Transverse colon (tissue), 4 donors: Measurements from ENCODE around the gene AGTPBP1. TPM values are rescaled to one million over a fixed set of nuclear protein-coding genes. Genes with fewer than 3 reads are reported as not detected.
"Not testable (repeated sequence)": the region's sequence is repeated elsewhere in the genome, so short reads cannot be mapped to it uniquely, and the experiment has no call there.

Experiments
- DNase-seq: peaks from one replicate; pipeline ENCODE4 v3.0.0-alpha.2; 2019
- H3K27ac ChIP-seq, 4 donors: fragments of 200-600 bp; sonication (generic); 2 replicates each; pipeline ENCODE4 v1.5.1; 2016 to 2018; ENCODE audit warnings: inconsistent platforms in 4 of 4
- H3K27me3 ChIP-seq: fragments of 200-600 bp; sonication (generic); 2 replicates; pipeline ENCODE4 v1.5.1; 2017; ENCODE audit warnings: inconsistent platforms
- H3K36me3 ChIP-seq, 4 donors: fragments of 200-600 bp; sonication (generic); 2 replicates each; pipeline ENCODE4 v1.5.1; 2017 to 2019; ENCODE audit warnings: inconsistent platforms in 4 of 4
- H3K4me1 ChIP-seq, 4 donors: fragments of 200-600 bp; sonication (generic); 2 replicates each; pipeline ENCODE4 v1.5.1; 2017 to 2020; ENCODE audit warnings: inconsistent platforms in 4 of 4
- H3K4me3 ChIP-seq, 4 donors: fragments of 200-600 bp; sonication (generic); 1 replicate in 1 of 4; 2 replicates in 3 of 4; pipeline versions ENCODE4 v1.5.1 to v1.6.1; 2017 to 2019; ENCODE audit warnings: inconsistent platforms in 4 of 4
- H3K9me3 ChIP-seq, 2 donors: fragments of 200-600 bp; sonication (generic); 2 replicates each; pipeline ENCODE4 v1.5.1; 2017 to 2019; ENCODE audit warnings: inconsistent platforms in 2 of 2
- EP300 ChIP-seq: sonication (generic); formaldehyde crosslinking; IDR thresholded peaks from one replicate; pipeline ENCODE4 v1.6.1; 2017; ENCODE audit warnings: antibody characterized with exemption, low read depth
- POLR2A ChIP-seq: fragments of 450-650 bp; IDR thresholded peaks from one replicate; pipeline ENCODE4 v1.6.1; 2016; ENCODE audit warnings: antibody characterized with exemption, mild to moderate bottlenecking, moderate library complexity
- POLR2AphosphoS5 ChIP-seq, 3 donors: sonication (generic); formaldehyde crosslinking; IDR thresholded peaks; one replicate each; pipeline ENCODE4 v1.6.1; 2016; ENCODE audit warnings: antibody characterized with exemption in 3 of 3
- WGBS, 2 donors: methylation state at CpG; one replicate each; pipeline ENCODE4 v1.1.5; 2018; ENCODE audit warnings: low coverage in 1 of 2; 5-methylcytosine and 5-hydroxymethylcytosine counted together
- in situ Hi-C, 4 donors: fragments of 200-750 bp; cut with MboI; loops; one replicate each; pipeline versions ENCODE4 v1.15.0 to v1.15.1; 2017; ENCODE audit warnings: low sequenced_read_pairs in 3 of 4, low pct_ligation_motif_present in 1 of 4, low pct_unique_long_range_greater_than_20kb in 1 of 4
- intact Hi-C: fragments of 100-400 bp; cut with DNase I; formaldehyde crosslinking; loops from one replicate; pipeline ENCODE4 v1.15.1; 2023; ENCODE audit warnings: low total_unique reads
- total RNA-seq, 4 donors: library from RNA; depleted of rRNA; stranded (reverse); fragments of >200 nt; gene quantifications; one replicate each; pipeline ENCODE4 v1.1.0, GENCODE V29; 2016
- TF ChIP-seq, protein P1 (sequence below), 5 experiments: fragments of 200-600 bp in 3 of 5; fragments of 450-650 bp in 2 of 5; sonication (generic) in 3 of 5; IDR thresholded peaks; 1 replicate in 2 of 5; 2 replicates in 3 of 5; pipeline ENCODE4 v1.5.1; 2016 to 2017; ENCODE audit warnings: antibody characterized with exemption in 5 of 5, inconsistent platforms in 3 of 5, mild to moderate bottlenecking in 2 of 5, moderate library complexity in 1 of 5

The AGTPBP1 gene
- total RNA-seq, 4 donors from 2014 or later: 4.1 to 21.0 (median 15.4) TPM

DNA sequence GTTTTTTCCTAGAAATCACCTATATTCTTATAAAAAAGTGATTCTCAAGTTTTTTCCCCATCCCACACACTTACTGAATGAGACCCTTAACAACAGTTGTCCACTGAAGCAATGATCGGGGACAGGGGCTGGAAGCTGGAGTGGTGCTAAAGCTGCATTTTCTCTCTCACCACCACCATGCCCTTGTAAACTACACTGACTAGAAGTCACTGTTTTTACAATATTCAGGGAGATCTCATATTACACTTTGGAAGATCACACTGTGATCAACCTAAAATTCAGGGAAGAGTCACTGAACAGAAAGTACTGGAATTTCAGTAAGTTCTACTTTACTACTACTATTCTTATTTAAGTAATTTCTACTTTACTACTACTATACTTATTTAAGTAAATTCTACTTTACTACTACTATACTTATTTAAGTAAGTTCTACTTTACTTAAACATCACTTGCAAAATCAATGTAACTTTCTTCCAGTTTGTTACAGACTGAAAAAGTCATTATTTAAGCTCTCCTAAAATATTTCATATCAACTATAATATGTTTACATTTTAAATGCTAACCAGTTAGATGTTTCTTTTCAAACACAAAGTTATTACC, 164.3 kb downstream of the AGTPBP1 start:
- intact Hi-C loops: no loop called here
- no peaks in the 10 kb centered on the region for H3K9me3 ChIP-seq
- 96 to 100% methylated on average over 1 of the region's 1 CpG for WGBS, 2 donors
- no peak overlapping the region for H3K4me3 ChIP-seq
- H3K36me3 ChIP-seq: no peaks in the 10 kb centered on the region
- no peaks in the 10 kb centered on the region for H3K4me1 ChIP-seq
- in situ Hi-C loops: loop anchor here in 1 of 4 donors (25.0 kb wide), 1 partner anchor 1190 kb away; no protein-coding TSS in a partner anchor
- H3K27me3 ChIP-seq: no peaks in the 10 kb centered on the region
- TF ChIP-seq, protein P1, sequence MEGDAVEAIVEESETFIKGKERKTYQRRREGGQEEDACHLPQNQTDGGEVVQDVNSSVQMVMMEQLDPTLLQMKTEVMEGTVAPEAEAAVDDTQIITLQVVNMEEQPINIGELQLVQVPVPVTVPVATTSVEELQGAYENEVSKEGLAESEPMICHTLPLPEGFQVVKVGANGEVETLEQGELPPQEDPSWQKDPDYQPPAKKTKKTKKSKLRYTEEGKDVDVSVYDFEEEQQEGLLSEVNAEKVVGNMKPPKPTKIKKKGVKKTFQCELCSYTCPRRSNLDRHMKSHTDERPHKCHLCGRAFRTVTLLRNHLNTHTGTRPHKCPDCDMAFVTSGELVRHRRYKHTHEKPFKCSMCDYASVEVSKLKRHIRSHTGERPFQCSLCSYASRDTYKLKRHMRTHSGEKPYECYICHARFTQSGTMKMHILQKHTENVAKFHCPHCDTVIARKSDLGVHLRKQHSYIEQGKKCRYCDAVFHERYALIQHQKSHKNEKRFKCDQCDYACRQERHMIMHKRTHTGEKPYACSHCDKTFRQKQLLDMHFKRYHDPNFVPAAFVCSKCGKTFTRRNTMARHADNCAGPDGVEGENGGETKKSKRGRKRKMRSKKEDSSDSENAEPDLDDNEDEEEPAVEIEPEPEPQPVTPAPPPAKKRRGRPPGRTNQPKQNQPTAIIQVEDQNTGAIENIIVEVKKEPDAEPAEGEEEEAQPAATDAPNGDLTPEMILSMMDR (IDR thresholded peaks at IDR 0.05): no peak
- no peak for TF ChIP-seq POLR2AphosphoS5 (IDR thresholded peaks at IDR 0.05)
- no peak for TF ChIP-seq EP300
- TF ChIP-seq POLR2A: no peak
- no peak for DNase-seq
- H3K27ac ChIP-seq: no peak overlapping the region

DNA sequence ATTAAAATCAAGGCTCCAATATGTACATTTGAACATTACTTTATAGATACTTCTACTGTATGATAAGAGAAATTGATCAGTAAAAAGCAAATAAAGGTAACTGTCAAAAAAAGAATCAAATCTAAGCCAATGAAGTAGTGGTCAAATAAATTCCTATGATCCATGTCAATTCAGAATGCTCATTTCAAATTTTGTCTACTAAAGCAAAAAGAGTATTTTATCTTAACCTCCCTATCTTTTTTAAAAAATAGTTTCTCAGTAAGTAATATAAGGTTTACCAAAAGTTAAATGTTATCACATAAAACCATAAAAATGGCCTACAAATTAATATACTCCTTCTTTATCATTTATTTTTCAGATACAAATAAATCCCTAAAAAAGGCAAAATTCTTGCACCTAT, 165.9 kb downstream of the AGTPBP1 start:
- in situ Hi-C loops (loop anchor here in 1 of 4 donors (25.0 kb wide), 1 partner anchor 1189 kb away; no protein-coding TSS in a partner anchor), intact Hi-C loops (no loop called here)
- Histone ChIP-seq H3K4me3 (no peak overlapping the region), H3K27me3 (no peaks in the 10 kb centered on the region), H3K36me3 (no peaks in the 10 kb centered on the region), H3K27ac (no peak overlapping the region), H3K9me3 (no peaks in the 10 kb centered on the region), H3K4me1 (no peaks in the 10 kb centered on the region)
- no peak for TF ChIP-seq EP300
- TF ChIP-seq, protein P1 (IDR thresholded peaks at IDR 0.05): no peak
- DNase-seq: no peak

DNA sequence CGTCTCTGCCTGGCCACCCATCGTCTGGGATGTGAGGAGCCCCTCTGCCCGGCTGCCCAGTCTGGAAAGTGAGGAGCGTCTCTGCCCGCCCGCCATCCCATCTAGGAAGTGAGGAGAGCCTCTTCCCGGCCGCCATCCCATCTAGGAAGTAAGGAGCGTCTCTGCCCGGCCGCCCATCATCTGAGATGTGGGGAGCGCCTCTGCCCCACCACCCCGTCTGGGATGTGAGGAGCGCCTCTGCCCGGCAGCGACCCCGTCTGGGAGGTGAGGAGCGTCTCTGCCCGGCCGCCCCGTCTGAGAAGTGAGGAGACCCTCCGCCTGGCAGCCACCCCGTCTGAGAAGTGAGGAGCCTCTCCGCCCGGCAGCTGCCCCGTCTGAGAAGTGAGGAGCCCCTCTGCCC, 168.2 kb downstream of the AGTPBP1 start:
- H3K4me1 ChIP-seq, H3K36me3 ChIP-seq, H3K4me3 ChIP-seq, intact Hi-C loops, H3K9me3 ChIP-seq, DNase-seq, H3K27ac ChIP-seq, in situ Hi-C loops, H3K27me3 ChIP-seq: not testable (repeated sequence)
- 100% methylated on average over 14 of the region's 26 CpGs; no CpG with 5 or more reads in 1 of the 2 donors for WGBS, 2 donors

DNA sequence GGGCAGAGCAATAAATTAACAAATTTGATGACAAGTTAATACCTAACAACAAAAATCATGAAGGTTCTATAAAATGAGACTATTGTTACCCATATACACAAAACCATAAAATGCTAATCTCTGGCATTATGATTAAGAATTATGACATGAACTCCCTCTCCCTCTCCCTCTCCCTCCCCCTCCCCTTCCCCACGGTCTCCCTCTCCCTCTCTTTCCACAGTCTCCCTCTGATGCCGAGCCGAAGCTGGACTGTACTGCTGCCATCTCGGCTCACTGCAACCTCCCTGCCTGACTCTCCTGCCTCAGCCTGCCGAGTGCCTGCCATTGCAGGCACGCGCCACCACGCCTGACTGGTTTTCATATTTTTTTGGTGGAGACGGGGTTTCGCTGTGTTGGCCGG, 168.8 kb downstream of the AGTPBP1 start:
- 94 to 99% methylated on average over 3 to 11 of the region's 11 CpGs for WGBS, 2 donors
- H3K27ac ChIP-seq, H3K9me3 ChIP-seq, in situ Hi-C loops, H3K27me3 ChIP-seq, H3K4me3 ChIP-seq, H3K36me3 ChIP-seq, H3K4me1 ChIP-seq, DNase-seq, intact Hi-C loops: not testable (repeated sequence)

DNA sequence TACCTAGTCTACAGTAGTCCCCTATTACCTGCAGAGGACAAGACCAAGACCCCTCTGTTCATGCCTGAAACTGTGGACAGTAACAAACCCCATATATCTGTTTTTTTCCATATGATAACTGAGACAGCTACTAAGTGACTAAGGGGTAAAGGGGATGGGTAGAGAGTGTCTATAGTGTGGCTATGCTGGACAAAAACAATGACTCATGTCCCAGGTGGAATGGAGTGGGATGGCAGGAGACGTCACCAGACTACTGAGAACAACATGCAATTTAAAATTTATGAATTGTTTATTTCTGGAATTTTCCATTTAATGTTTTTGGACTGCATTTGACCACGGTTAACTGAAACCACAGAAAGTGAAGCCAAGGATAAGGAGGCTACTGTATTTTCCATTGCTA, 171.8 kb downstream of the AGTPBP1 start:
- H3K36me3 ChIP-seq: no peaks in the 10 kb centered on the region
- DNase-seq: no peak
- no peak overlapping the region for H3K4me3 ChIP-seq
- 53 to 65% methylated on average over 2 of the region's 2 CpGs for WGBS, 2 donors
- no peak for TF ChIP-seq EP300
- TF ChIP-seq POLR2A: no peak
- TF ChIP-seq POLR2AphosphoS5 (IDR thresholded peaks at IDR 0.05): no peak
- TF ChIP-seq, protein P1 (IDR thresholded peaks at IDR 0.05): no peak
- intact Hi-C loops: no loop called here
- H3K27me3 ChIP-seq: no peaks in the 10 kb centered on the region
- no peaks in the 10 kb centered on the region for H3K9me3 ChIP-seq
- H3K4me1 ChIP-seq: no peaks in the 10 kb centered on the region
- in situ Hi-C loops: no loop called here
- no peak overlapping the region for H3K27ac ChIP-seq
